DMS153 treated with DMSO at 0.1 percent for 48 hours (cell line): Measurements from ENCODE around the gene IL6ST.

Source experiments
- DNase-seq: peaks from one replicate; lab custom pipeline; 2025; ENCODE audit not compliant: unreplicated experiment; lab: John Stamatoyannopoulos, UW

IL6ST gene

GRCh38 chr5:55897905-55898304 is 96.9 kb downstream of the IL6ST start:
- no peak for DNase-seq

GRCh38 chr5:55897206-55897894 is 97.4 kb downstream of the IL6ST start:
- DNase-seq = no peak

DNA sequence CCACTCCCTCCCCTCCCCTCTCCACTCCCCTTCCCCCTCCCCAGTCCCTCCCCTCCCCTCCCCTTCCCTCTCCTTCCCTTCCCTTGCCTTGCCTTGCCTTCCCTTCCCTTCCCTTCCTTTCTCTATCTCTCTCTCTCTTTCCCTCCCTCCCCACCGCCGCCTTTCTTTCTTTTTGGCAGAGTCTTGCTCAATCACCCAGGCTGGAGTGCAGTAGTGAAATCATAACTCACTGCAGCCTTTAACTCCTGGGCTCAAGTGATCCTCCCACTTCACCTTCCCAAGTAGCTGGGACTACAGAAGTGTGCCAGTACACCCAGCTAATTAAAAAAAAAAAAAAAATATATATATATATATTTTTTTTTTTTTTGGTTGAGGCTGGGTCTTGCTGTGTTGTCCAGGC is 98.1 kb downstream of the IL6ST start:
- DNase-seq = no peak

DNA sequence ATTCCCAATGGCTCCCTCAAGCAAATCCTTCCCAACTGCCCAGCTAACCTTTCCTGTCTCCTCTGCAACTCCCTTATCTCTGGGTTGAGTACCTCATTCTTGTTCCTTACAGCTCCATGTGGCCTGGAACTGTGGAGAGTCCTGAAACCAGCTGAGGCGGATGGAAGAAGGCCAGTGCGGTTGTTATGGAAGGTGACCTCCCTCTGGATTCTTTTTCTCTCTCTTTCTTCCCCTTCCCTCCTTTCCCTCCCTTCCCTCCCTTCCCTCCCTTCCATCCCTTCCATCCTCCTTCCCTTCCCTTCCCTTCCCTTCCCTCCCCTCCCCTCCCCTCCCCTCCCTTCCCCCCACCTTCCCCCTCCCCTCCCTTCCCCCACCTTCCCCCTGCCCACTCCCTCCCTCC is 98.5 kb downstream of the IL6ST start:
- no peak for DNase-seq

GRCh38 chr5:55895346-55895745 is 99.4 kb downstream of the IL6ST start:
- no peak for DNase-seq

DNA sequence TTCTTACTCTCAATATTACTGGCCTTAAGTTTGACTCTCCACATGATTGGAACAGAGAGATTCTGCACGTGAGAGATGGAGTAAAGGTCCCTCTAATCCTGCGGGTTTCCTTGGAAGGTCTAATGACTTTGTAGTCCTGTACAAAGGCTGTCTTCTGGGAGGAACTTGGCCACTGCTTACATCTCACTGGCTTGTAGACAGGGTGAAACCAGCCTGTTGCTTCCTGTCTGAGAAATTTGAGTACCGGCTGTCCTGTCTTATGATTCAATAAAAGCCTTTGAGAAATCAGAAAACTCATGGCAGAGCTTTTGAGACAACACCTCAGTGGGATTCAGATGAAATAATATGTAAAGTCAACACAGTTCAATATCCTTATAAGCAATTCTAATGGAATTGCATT is 100.6 kb downstream of the IL6ST start:
- DNase-seq = no peak

DNA sequence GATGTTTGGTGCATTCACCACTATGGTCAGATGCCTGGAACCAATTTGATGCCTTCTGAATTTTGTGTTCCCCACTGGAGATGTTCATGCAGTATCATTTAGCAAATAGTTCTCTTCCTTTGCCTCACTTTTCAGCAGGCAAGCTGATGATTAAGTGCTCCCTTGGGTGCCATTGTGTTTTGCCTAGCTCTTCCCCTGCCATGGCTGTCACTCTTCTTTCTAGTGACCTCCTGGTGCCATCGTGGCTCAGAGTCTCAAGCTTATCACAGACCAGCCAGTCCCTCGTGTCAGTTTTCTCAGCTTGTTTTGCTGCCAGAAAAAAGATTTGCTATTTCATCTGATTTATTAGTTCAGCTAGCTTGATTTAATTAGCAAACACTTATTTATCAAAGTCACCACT is 102.3 kb downstream of the IL6ST start:
- DNase-seq = no peak

- DNase-seq = no peak
Measured at GRCh38 chr5:55888205-55888604, 106.6 kb downstream of the IL6ST start.

GRCh38 chr5:55885359-55885758 is 109.4 kb downstream of the IL6ST start:
- no peak for DNase-seq
